ENCODE data around the gene SLC48A1. TPM values are rescaled to one million over a fixed set of nuclear protein-coding genes. Genes with fewer than 3 reads are reported as not detected.

The SLC48A1 gene
- total RNA-seq, 1 experiment from 2014 or later: 4.6 TPM

- DNase-seq (ENCODE audit: low read depth): no peak
Measured at GRCh38 chr12:47824635-47825034, 51.6 kb downstream of the SLC48A1 start.

- no peak for DNase-seq (ENCODE audit: low read depth)
Measured at GRCh38 chr12:47825173-47825639, 52.2 kb downstream of the SLC48A1 start.

GRCh38 chr12:47828008-47828975 lies 55.3 kb downstream of the SLC48A1 start:
- DNase-seq (ENCODE audit: low read depth): no peak

GRCh38 chr12:47828976-47829482 lies 56.0 kb downstream of the SLC48A1 start:
- DNase-seq (ENCODE audit: low read depth): peak; percentile 92

- no peak for DNase-seq (ENCODE audit: low read depth)
Measured at GRCh38 chr12:47829584-47829983, 56.5 kb downstream of the SLC48A1 start.

Other genes starting within 250 kb of the SLC48A1 start
- gene RPAP3, start 67.2 kb upstream of the SLC48A1 start, total RNA-seq (2014; rRNA removed; shearing (Covaris generic)): 58.5 and 60.9 TPM in 2 replicates
- 0.11 TPM in 1 of 2 replicates, not detected in the other for gene ENDOU, start 47.7 kb upstream of the SLC48A1 start, total RNA-seq (2014; rRNA removed; shearing (Covaris generic))
- gene RAPGEF3, start 14.4 kb upstream of the SLC48A1 start, total RNA-seq (2014; rRNA removed; shearing (Covaris generic)): 0.83 and 1.4 TPM in 2 replicates
- gene HDAC7, start 46.7 kb downstream of the SLC48A1 start, total RNA-seq (2014; rRNA removed; shearing (Covaris generic)): 19.3 and 20.6 TPM in 2 replicates
- gene VDR, start 131.8 kb downstream of the SLC48A1 start, total RNA-seq (2014; rRNA removed; shearing (Covaris generic)): 10.1 and 12.1 TPM in 2 replicates
- gene TMEM106C, start 190.4 kb downstream of the SLC48A1 start, total RNA-seq (2014; rRNA removed; shearing (Covaris generic)): 162 and 181 TPM in 2 replicates
- 0.30 and 1.1 TPM in 2 replicates for gene COL2A1, start 231.2 kb downstream of the SLC48A1 start, total RNA-seq (2014; rRNA removed; shearing (Covaris generic))